H1 (cell line): ENCODE results near the gene DIAPH2. TPM values are rescaled to one million over a fixed set of nuclear protein-coding genes. Genes with fewer than 3 reads are reported as not detected.

Experiments
- CTCF ChIA-PET: fragments of 300-600 bp; sonication (Branson Sonifier 250); formaldehyde crosslinking; loops from one replicate; lab custom pipeline; 2021; ENCODE audit not compliant: partially characterized antibody; lab: Charles Lee
- POLR2A ChIA-PET: fragments of 300-600 bp; sonication (Branson Sonifier 250); formaldehyde crosslinking; loops from one replicate; lab custom pipeline; 2021; ENCODE audit warnings: inconsistent platforms; ENCODE audit not compliant: partially characterized antibody; lab: Charles Lee
- DNase-seq, 2 experiments: peaks; one replicate each; pipeline versions ENCODE4 v3.0.0 to v3.0.0-alpha.2; 2010 to 2022; ENCODE audit warnings: low spot score in 2 of 2, low read depth in 1 of 2, mixed read lengths in 1 of 2
- FAIRE-seq: peaks from 2 replicates; lab custom pipeline; 2011; peaks lifted over from hg19 to GRCh38; lab: Jason Lieb, UNC
- H2AFZ ChIP-seq: 2 replicates; pipeline ENCODE4 v1.8.1; 2012; ENCODE audit warnings: low read length, inconsistent platforms
- H2AK5ac ChIP-seq: 2 replicates; pipeline ENCODE4 v1.6.1; 2013; ENCODE audit warnings: low read depth, low read length
- H2BK120ac ChIP-seq: replicated peaks from 2 replicates; pipeline ENCODE3; 2013; ENCODE audit warnings: low read depth, low read length, inconsistent platforms
- H2BK12ac ChIP-seq: 2 replicates; pipeline ENCODE4 v1.6.1; 2013; ENCODE audit warnings: low read depth, low read length
- H2BK15ac ChIP-seq: 2 replicates; pipeline ENCODE4 v1.6.1; 2013; ENCODE audit warnings: low read length
- H2BK20ac ChIP-seq: 2 replicates; pipeline ENCODE4 v1.6.1; 2013; ENCODE audit warnings: low read length
- H2BK5ac ChIP-seq: 2 replicates; pipeline ENCODE4 v1.6.1; 2013; ENCODE audit warnings: low read depth, low read length
- H3K14ac ChIP-seq: 2 replicates; pipeline ENCODE4 v1.6.1; 2013; ENCODE audit warnings: inconsistent platforms; ENCODE audit not compliant: insufficient read length
- H3K18ac ChIP-seq: 2 replicates; pipeline ENCODE4 v1.6.1; 2013; ENCODE audit warnings: low read length; ENCODE audit errors: extremely low read depth
- H3K23ac ChIP-seq: 2 replicates; pipeline ENCODE4 v1.6.1; 2013; ENCODE audit warnings: inconsistent platforms; ENCODE audit not compliant: insufficient read length
- H3K23me2 ChIP-seq: 2 replicates; pipeline ENCODE4 v1.6.1; 2013; ENCODE audit warnings: low read depth, low read length
- H3K27ac ChIP-seq: 2 replicates; pipeline ENCODE4 v1.6.1; 2011; ENCODE audit warnings: low read depth, low read length, inconsistent platforms
- H3K27me3 ChIP-seq, 4 experiments: replicated peaks in 1 of 4; 1 replicate in 1 of 4; 2 replicates in 3 of 4; pipeline versions ENCODE4 v1.6.1 to v1.8.1; 2011 to 2013; ENCODE audit warnings: low read length in 3 of 4, mild to moderate bottlenecking in 3 of 4, inconsistent platforms in 2 of 4, mixed read lengths in 2 of 4, moderate library complexity in 1 of 4; ENCODE audit not compliant: control insufficient read depth in 3 of 4, insufficient read depth in 3 of 4; ENCODE audit errors: extremely low read depth in 1 of 4
- H3K36me3 ChIP-seq, 4 experiments: 2 replicates each; pipeline versions ENCODE4 v1.6.1 to v1.8.1; 2011 to 2013; ENCODE audit warnings: mild to moderate bottlenecking in 4 of 4, low read length in 3 of 4, moderate library complexity in 2 of 4, control low read depth in 1 of 4, inconsistent platforms in 1 of 4; ENCODE audit not compliant: insufficient read depth in 4 of 4, control insufficient read depth in 2 of 4
- H3K4ac ChIP-seq: replicated peaks from 2 replicates; pipeline ENCODE3; 2013; ENCODE audit warnings: low read length, low read depth, mixed read lengths, inconsistent platforms; ENCODE audit not compliant: insufficient read length
- H3K4me1 ChIP-seq, 4 experiments: replicated peaks in 1 of 4; 1 replicate in 1 of 4; 2 replicates in 3 of 4; pipeline versions ENCODE4 v1.6.1 to v1.8.1; 2011 to 2013; ENCODE audit warnings: low read length in 3 of 4, inconsistent platforms in 2 of 4, mixed read lengths in 1 of 4; ENCODE audit not compliant: insufficient read depth in 4 of 4, control insufficient read depth in 3 of 4
- H3K4me2 ChIP-seq, 2 experiments: 2 replicates each; pipeline versions ENCODE4 v1.6.1 to v1.8.1; 2011 to 2013; ENCODE audit warnings: low read depth in 2 of 2, low read length in 2 of 2, control low read depth in 1 of 2, inconsistent platforms in 1 of 2, mild to moderate bottlenecking in 1 of 2; ENCODE audit not compliant: insufficient read depth in 1 of 2
- H3K4me3 ChIP-seq, 4 experiments: fragments of 200-600, 300-600 bp in 1 of 4; sonication (generic), shearing (Covaris generic), sonication (Bioruptor Twin) in 1 of 4; 2 replicates each; pipeline versions ENCODE4 v1.5.1 to v1.8.1; 2011 to 2016; ENCODE audit warnings: low read length in 4 of 4, low read depth in 3 of 4, control low read depth in 2 of 4, inconsistent platforms in 2 of 4, mild to moderate bottlenecking in 2 of 4, mixed read lengths in 1 of 4, moderate library complexity in 1 of 4; ENCODE audit not compliant: insufficient read depth in 2 of 4; ENCODE audit errors: extremely low read depth in 1 of 4
- H3K56ac ChIP-seq: replicated peaks from 2 replicates; pipeline ENCODE3; 2013; ENCODE audit warnings: low read depth, mild to moderate bottlenecking, mixed read lengths, low read length, inconsistent platforms; ENCODE audit not compliant: insufficient read length
- H3K79me1 ChIP-seq: 2 replicates; pipeline ENCODE4 v1.6.1; 2013; ENCODE audit warnings: low read depth, low read length, control low read depth
- H3K79me2 ChIP-seq, 2 experiments: 2 replicates each; pipeline versions ENCODE4 v1.6.1 to v1.8.1; 2012 to 2013; ENCODE audit warnings: low read length in 2 of 2, mild to moderate bottlenecking in 2 of 2, inconsistent platforms in 1 of 2; ENCODE audit not compliant: insufficient read depth in 2 of 2, control insufficient read depth in 1 of 2
- H3K9ac ChIP-seq, 4 experiments: replicated peaks in 1 of 4; 1 replicate in 1 of 4; 2 replicates in 3 of 4; pipeline versions ENCODE4 v1.6.1 to v1.8.1; 2011 to 2013; ENCODE audit warnings: low read depth in 3 of 4, low read length in 3 of 4, control low read depth in 2 of 4, mild to moderate bottlenecking in 2 of 4, moderate library complexity in 2 of 4, inconsistent platforms in 1 of 4; ENCODE audit errors: extremely low read depth in 1 of 4
- H3K9me3 ChIP-seq, 2 experiments: 2 replicates each; pipeline versions ENCODE4 v1.6.1 to v1.8.1; 2012 to 2013; ENCODE audit warnings: mild to moderate bottlenecking in 2 of 2, moderate library complexity in 2 of 2, control low read depth in 1 of 2, inconsistent platforms in 1 of 2, low read depth in 1 of 2, low read length in 1 of 2, mixed read lengths in 1 of 2; ENCODE audit not compliant: insufficient read depth in 2 of 2
- H4K20me1 ChIP-seq, 2 experiments: replicated peaks in 1 of 2; 2 replicates each; pipeline versions ENCODE3 to v1.8.1; 2011 to 2013; ENCODE audit warnings: inconsistent platforms in 2 of 2, low read length in 2 of 2, mild to moderate bottlenecking in 1 of 2; ENCODE audit not compliant: insufficient read depth in 2 of 2, control insufficient read depth in 1 of 2
- H4K5ac ChIP-seq: 2 replicates; pipeline ENCODE4 v1.6.1; 2013; ENCODE audit warnings: low read length, low read depth, mixed read lengths, inconsistent platforms; ENCODE audit not compliant: insufficient read length
- H4K8ac ChIP-seq: 2 replicates; pipeline ENCODE4 v1.8.0; 2013; ENCODE audit warnings: mild to moderate bottlenecking, moderate library complexity, low read length, inconsistent platforms; ENCODE audit not compliant: insufficient read depth; ENCODE audit errors: extremely low read depth
- H4K91ac ChIP-seq: replicated peaks from 2 replicates; pipeline ENCODE3; 2013; ENCODE audit warnings: low read length, mixed read lengths, inconsistent platforms; ENCODE audit not compliant: insufficient read length
- CHD1 ChIP-seq: IDR thresholded peaks from 2 replicates; pipeline ENCODE4 v1.6.1; 2012; ENCODE audit warnings: low read depth, low read length, improper control_type of control experiment
- CTBP2 ChIP-seq: IDR thresholded peaks from 2 replicates; pipeline ENCODE4 v1.7.0; 2011; ENCODE audit warnings: borderline replicate concordance, mild to moderate bottlenecking, moderate library complexity, mixed read lengths, low read length; ENCODE audit not compliant: insufficient read depth, insufficient read length
- KDM4A ChIP-seq: IDR thresholded peaks from one replicate; pipeline ENCODE4 v1.7.1; 2012; ENCODE audit warnings: low read depth, mild to moderate bottlenecking, moderate library complexity, low read length, inconsistent platforms; ENCODE audit not compliant: severe bottlenecking
- KDM5A ChIP-seq: fragments of 200-600 bp; IDR thresholded peaks from 2 replicates; pipeline ENCODE4 v1.7.1; 2012; ENCODE audit warnings: mild to moderate bottlenecking, low read length, inconsistent platforms, mixed read lengths
- TAF7 ChIP-seq: optimal IDR thresholded peaks from 2 replicates; pipeline ENCODE3; 2011; ENCODE audit warnings: low read depth, mild to moderate bottlenecking, inconsistent platforms, low read length, moderate library complexity, borderline replicate concordance
- WGBS, 2 experiments: shearing (Covaris generic) in 1 of 2; methylation state at CpG; one replicate each; pipeline versions ENCODE4 v1.1.6 to v1.1.7; 2013 to 2015; ENCODE audit warnings: low lambda C conversion rate in 2 of 2, mixed read lengths in 2 of 2, inconsistent platforms in 1 of 2, low coverage in 1 of 2, missing lambda C conversion rate in 1 of 2; ENCODE audit not compliant: insufficient replicate concordance in 2 of 2, insufficient coverage in 1 of 2, insufficient read length in 1 of 2; ENCODE audit errors: extremely low coverage in 1 of 2, missing lambda C conversion rate in 1 of 2; 5-methylcytosine and 5-hydroxymethylcytosine counted together
- polyA plus RNA-seq, 7 experiments: library from polyadenylated mRNA; depleted of rRNA in 3 of 7; stranded (reverse) in 5 of 7; unstranded in 2 of 7; fragments of >200 nt in 5 of 7; fragments of 200-250 nt in 2 of 7; gene quantifications; 1 replicate in 5 of 7; 2 replicates in 1 of 7; 4 replicates in 1 of 7; pipeline versions ENCODE4 v1.2.1 to v1.2.3, GENCODE V29; 2011 to 2013; ENCODE audit warnings: missing spikeins in 2 of 7, mixed read lengths in 2 of 7
- total RNA-seq: library from RNA; stranded (reverse); fragmentation: NEBNext Ultra II Directional; extraction: Animal tissue kit (Norgen Biotek cat#: 25700); gene quantifications from 2 replicates; pipeline ENCODE4 v1.2.1, GENCODE V29; 2021
- TF ChIP-seq, protein P1 (sequence below): IDR thresholded peaks from 2 replicates; pipeline ENCODE4 v1.6.1; 2012; ENCODE audit warnings: inconsistent platforms
- TF ChIP-seq, protein P2 (sequence below): IDR thresholded peaks from 2 replicates; pipeline ENCODE4 v1.6.1; 2011; ENCODE audit warnings: low read length, improper control_type of control experiment

The DIAPH2 gene
- total and polyA plus RNA-seq, 2 of the 8 experiments (the other 6 are each of a cell fraction or from before 2014, with no cell fraction given) = 4.4 to 24.3 TPM

DNA sequence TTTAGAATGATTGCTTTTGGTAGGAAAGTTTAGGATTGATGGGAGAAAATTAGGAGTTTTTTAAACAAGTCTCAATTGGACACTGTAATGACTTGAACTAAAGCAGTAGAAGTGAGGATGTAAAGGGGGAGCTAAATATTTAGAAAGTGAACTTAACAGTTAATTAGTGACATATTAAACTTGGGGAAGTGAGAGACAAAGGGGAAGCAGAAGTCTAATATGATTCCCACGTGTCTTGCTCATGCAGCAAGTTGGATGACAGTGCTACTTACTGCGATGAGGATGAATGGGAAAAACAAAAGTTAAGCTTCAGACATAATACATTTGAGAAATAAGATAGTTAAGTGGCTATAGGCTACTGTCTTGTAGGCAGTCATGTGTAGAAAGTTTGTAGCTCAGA lies 309.5 kb downstream of the DIAPH2 start:
- Histone ChIP-seq H4K5ac (no peak overlapping the region), H2AFZ (no peak overlapping the region), H3K27me3 (no peaks in the 10 kb centered on the region), H2BK15ac (no peak overlapping the region), H3K4me1 (no peaks in the 10 kb centered on the region), H2BK5ac (no peak overlapping the region), H3K56ac (no peak overlapping the region), H2BK120ac (no peak overlapping the region), H3K4ac (no peak overlapping the region), H3K14ac (no peak overlapping the region), H3K18ac (no peak overlapping the region), H3K9ac (no peak overlapping the region), H2AK5ac (no peak overlapping the region), H4K91ac (no peak overlapping the region), H3K9me3 (no peaks in the 10 kb centered on the region), H4K8ac (no peak overlapping the region), H3K4me2 (no peak overlapping the region), H2BK20ac (no peak overlapping the region), H3K23me2 (no peaks in the 10 kb centered on the region), H3K27ac (no peak overlapping the region), H3K36me3 (no peaks in the 10 kb centered on the region), H3K4me3 (no peak overlapping the region), H4K20me1 (no peaks in the 10 kb centered on the region), H2BK12ac (no peak overlapping the region), H3K79me2 (no peaks in the 10 kb centered on the region), H3K79me1 (no peaks in the 10 kb centered on the region), H3K23ac (no peak overlapping the region)
- CTCF ChIA-PET = no interaction called here
- DNase-seq = no peak
- 96% methylated on average over 2 of the region's 2 CpGs; no CpG with 5 or more reads in 1 of the 2 experiments for WGBS, 2 experiments
- POLR2A ChIA-PET = no interaction called here
- no peak for TF ChIP-seq CTBP2
- TF ChIP-seq KDM4A = no peak
- TF ChIP-seq, protein P1, sequence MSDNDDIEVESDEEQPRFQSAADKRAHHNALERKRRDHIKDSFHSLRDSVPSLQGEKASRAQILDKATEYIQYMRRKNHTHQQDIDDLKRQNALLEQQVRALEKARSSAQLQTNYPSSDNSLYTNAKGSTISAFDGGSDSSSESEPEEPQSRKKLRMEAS = no peak
- TF ChIP-seq TAF7 = no peak
- TF ChIP-seq KDM5A = no peak
- TF ChIP-seq, protein P2, sequence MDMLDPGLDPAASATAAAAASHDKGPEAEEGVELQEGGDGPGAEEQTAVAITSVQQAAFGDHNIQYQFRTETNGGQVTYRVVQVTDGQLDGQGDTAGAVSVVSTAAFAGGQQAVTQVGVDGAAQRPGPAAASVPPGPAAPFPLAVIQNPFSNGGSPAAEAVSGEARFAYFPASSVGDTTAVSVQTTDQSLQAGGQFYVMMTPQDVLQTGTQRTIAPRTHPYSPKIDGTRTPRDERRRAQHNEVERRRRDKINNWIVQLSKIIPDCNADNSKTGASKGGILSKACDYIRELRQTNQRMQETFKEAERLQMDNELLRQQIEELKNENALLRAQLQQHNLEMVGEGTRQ = no peak
- TF ChIP-seq CHD1 = no peak
- FAIRE-seq = no peak
